HCT116 (cell line): ENCODE data around the gene HHATL. TPM values are rescaled to one million over a fixed set of nuclear protein-coding genes. Genes with fewer than 3 reads are reported as not detected.

ENCODE experiments used
- ATAC-seq: fragments of 200-7000 bp; cut with Tn5 transposase; 2 replicates; pipeline ENCODE4 v1.9.1; 2020; ENCODE audit warnings: mild to moderate bottlenecking, moderate library complexity
- BruUV-seq: library from RNA; stranded (reverse); fragments of 400-500 nt; replicated peaks from 2 replicates; lab custom pipeline; 2021; lab: Mats Ljungman, UMichigan
- CTCF ChIA-PET: fragments of 300-600 bp; sonication (Branson Sonifier 250); formaldehyde crosslinking; loops from one replicate; lab custom pipeline; 2021; ENCODE audit warnings: antibody characterized with exemption; lab: Charles Lee
- POLR2A ChIA-PET: fragments of 300-600, 350-600 bp; sonication (Branson Sonifier 250); formaldehyde crosslinking; loops from one replicate; lab custom pipeline; 2021; ENCODE audit warnings: antibody characterized with exemption; lab: Charles Lee
- RAD21 ChIA-PET, 2 experiments: fragments of 300-600 bp; sonication (Branson Sonifier 250); formaldehyde crosslinking; loops; one replicate each; lab custom pipeline; 2023; ENCODE audit warnings: low total read pairs in 2 of 2; ENCODE audit not compliant: uncharacterized antibody in 2 of 2, unreplicated experiment in 2 of 2, low non-redundant PET in 1 of 2; lab: Charles Lee
- DNase-seq: peaks from one replicate; pipeline ENCODE4 v3.0.0-alpha.2; 2010; ENCODE audit warnings: low read depth, low spot score
- H2AFZ ChIP-seq: fragments of 200-600 bp; shearing (Covaris generic), sonication (generic); 2 replicates; pipeline ENCODE4 v1.6.1; 2017; ENCODE audit warnings: low read depth, mixed run types, mixed read lengths, antibody characterized with exemption, low read length; ENCODE audit not compliant: poor library complexity, severe bottlenecking
- H3K27ac ChIP-seq: 2 replicates; pipeline ENCODE4 v1.5.1; 2012; ENCODE audit warnings: low read depth, low read length
- H3K27me3 ChIP-seq: fragments of 200-600 bp; sonication (generic); 2 replicates; pipeline ENCODE4 v1.6.1; 2016; ENCODE audit warnings: mixed run types, low read length, mixed read lengths; ENCODE audit not compliant: insufficient read depth
- H3K36me3 ChIP-seq, 2 experiments: fragments of 200-500 bp in 1 of 2; fragments of 200-600 bp in 1 of 2; sonication (Bioruptor generic) in 1 of 2; sonication (generic) in 1 of 2; 2 replicates each; pipeline versions ENCODE4 v1.5.1 to v1.6.1; 2014 to 2016; ENCODE audit warnings: low read length in 2 of 2, inconsistent platforms in 1 of 2, mixed read lengths in 1 of 2, mixed run types in 1 of 2; ENCODE audit not compliant: insufficient read depth in 2 of 2, control insufficient read depth in 1 of 2
- H3K4me1 ChIP-seq, 2 experiments: fragments of 200-600 bp in 1 of 2; sonication (generic) in 1 of 2; 2 replicates each; pipeline versions ENCODE4 v1.5.1 to v1.6.1; 2012 to 2017; ENCODE audit warnings: low read length in 2 of 2, inconsistent platforms in 1 of 2, mild to moderate bottlenecking in 1 of 2, mixed read lengths in 1 of 2, mixed run types in 1 of 2, moderate library complexity in 1 of 2; ENCODE audit not compliant: insufficient read depth in 2 of 2, control insufficient read depth in 1 of 2
- H3K4me2 ChIP-seq: fragments of 200-600 bp; sonication (generic); 2 replicates; pipeline ENCODE4 v1.6.1; 2017; ENCODE audit warnings: mixed run types, low read length, mixed read lengths
- H3K4me3 ChIP-seq, 2 experiments: fragments of 200-600 bp in 1 of 2; sonication (generic) in 1 of 2; replicated peaks in 1 of 2; 2 replicates each; pipeline ENCODE4 v1.5.1; 2011 to 2016; ENCODE audit warnings: low read length in 2 of 2, control low read depth in 1 of 2, low read depth in 1 of 2, mild to moderate bottlenecking in 1 of 2, mixed read lengths in 1 of 2, mixed run types in 1 of 2
- H3K79me2 ChIP-seq: fragments of 200-600 bp; sonication (generic); 2 replicates; pipeline ENCODE4 v1.6.1; 2017; ENCODE audit warnings: mild to moderate bottlenecking, mixed run types, low read length, moderate library complexity, mixed read lengths; ENCODE audit not compliant: insufficient read depth
- H3K9ac ChIP-seq: fragments of 200-600 bp; sonication (generic); 2 replicates; pipeline ENCODE4 v1.6.1; 2016; ENCODE audit warnings: low read length, mixed read lengths
- H3K9me2 ChIP-seq: fragments of 200-600 bp; sonication (generic), shearing (Covaris generic); 2 replicates; pipeline ENCODE4 v1.6.1; 2017; ENCODE audit warnings: mixed run types, mild to moderate bottlenecking, moderate library complexity; ENCODE audit not compliant: insufficient read depth
- H3K9me3 ChIP-seq, 2 experiments: fragments of 200-500 bp in 1 of 2; fragments of 200-600 bp in 1 of 2; sonication (Bioruptor generic) in 1 of 2; sonication (generic) in 1 of 2; 2 replicates each; pipeline ENCODE4 v1.6.1; 2014 to 2017; ENCODE audit warnings: low read length in 2 of 2, mixed read lengths in 2 of 2, inconsistent platforms in 1 of 2, low read depth in 1 of 2, mild to moderate bottlenecking in 1 of 2, mixed run types in 1 of 2, moderate library complexity in 1 of 2; ENCODE audit not compliant: control insufficient read depth in 1 of 2, insufficient read depth in 1 of 2
- H4K20me1 ChIP-seq: fragments of 200-600 bp; sonication (generic), shearing (Covaris generic); 2 replicates; pipeline ENCODE4 v1.6.1; 2017; ENCODE audit warnings: mixed run types, mild to moderate bottlenecking, moderate library complexity; ENCODE audit not compliant: insufficient read depth
- CBX3 ChIP-seq: IDR thresholded peaks from 2 replicates; pipeline ENCODE4 v1.6.1; 2012; ENCODE audit warnings: low read depth
- RAD21 ChIP-seq: IDR thresholded peaks from 2 replicates; pipeline ENCODE4 v1.6.1; 2012; ENCODE audit warnings: low read depth, mild to moderate bottlenecking
- intact Hi-C: fragments of 100-400 bp; cut with micrococcal nuclease; formaldehyde crosslinking; loops from 2 replicates; pipeline ENCODE4 v1.10.0; 2022
- total RNA-seq: library from RNA; stranded (reverse); gene quantifications from one replicate; pipeline ENCODE4 v1.2.1, GENCODE V29; 2021; ENCODE audit not compliant: unreplicated experiment
- TF ChIP-seq, protein P1 (sequence below), 3 experiments: fragments of 200-600 bp in 1 of 3; sonication (generic) in 1 of 3; IDR thresholded peaks in 2 of 3; conservative IDR thresholded peaks in 1 of 3; 2 replicates each; pipeline ENCODE4 v1.5.1; 2012 to 2017; ENCODE audit warnings: low read depth in 2 of 3, low read length in 2 of 3, antibody characterized with exemption in 1 of 3, borderline replicate concordance in 1 of 3, control low read depth in 1 of 3, mild to moderate bottlenecking in 1 of 3, mixed read lengths in 1 of 3, mixed run types in 1 of 3, moderate library complexity in 1 of 3; ENCODE audit not compliant: insufficient read depth in 1 of 3
- TF ChIP-seq, protein P2 (sequence below): IDR thresholded peaks from 2 replicates; pipeline ENCODE4 v1.6.1; 2012
- TF ChIP-seq, protein P3 (sequence below): IDR thresholded peaks from 2 replicates; pipeline ENCODE4 v1.6.1; 2012; ENCODE audit warnings: low read depth

The HHATL gene
- total RNA-seq, 1 experiment from 2014 or later = 0.52 TPM

DNA sequence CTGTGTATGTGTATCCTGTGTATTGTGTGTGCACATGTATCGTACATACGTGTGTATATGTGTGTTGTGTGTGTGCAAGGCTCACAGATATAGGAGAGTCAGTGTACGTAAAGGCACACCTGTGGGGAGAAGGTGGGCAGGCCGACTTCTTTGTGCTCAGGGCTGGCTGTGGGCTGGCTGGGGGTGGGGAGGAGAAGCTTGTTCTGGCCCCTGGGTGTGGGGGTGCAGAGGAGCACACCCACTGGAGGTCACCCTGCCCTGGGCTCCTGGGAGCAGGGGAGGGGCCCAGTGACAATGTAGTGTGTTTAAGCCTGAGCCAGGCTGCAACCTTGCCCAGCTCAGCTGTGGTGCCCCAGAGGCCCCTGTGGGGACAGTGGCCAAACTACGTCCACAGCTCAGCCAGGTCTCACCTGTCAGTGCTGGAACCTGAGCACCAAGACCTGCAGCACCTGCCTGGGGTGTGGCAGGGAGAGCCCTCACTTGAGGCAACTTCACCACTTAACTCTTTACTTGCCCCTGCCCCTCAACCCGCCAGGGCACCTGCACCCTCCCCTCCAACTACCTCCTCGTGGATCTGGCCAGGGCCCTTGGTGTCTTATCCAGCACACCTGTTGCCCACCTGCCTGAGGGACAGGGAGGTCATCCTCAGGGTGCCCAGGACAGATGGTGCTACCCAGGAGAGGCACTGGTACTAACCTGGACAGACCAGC, 2.6 kb upstream of the HHATL start:
- Histone ChIP-seq H3K27ac (no peak overlapping the region), H3K9me2 (no peaks in the 10 kb centered on the region), H3K4me2 (no peak overlapping the region), H2AFZ (no peak overlapping the region), H3K9ac (no peak overlapping the region), H3K4me1 (no peaks in the 10 kb centered on the region), H4K20me1 (no peaks in the 10 kb centered on the region), H3K9me3 (no peaks in the 10 kb centered on the region), H3K27me3 (no peaks in the 10 kb centered on the region), H3K36me3 (no peaks in the 10 kb centered on the region), H3K79me2 (no peaks in the 10 kb centered on the region), H3K4me3 (no peak overlapping the region)
- no peak for DNase-seq
- RAD21 ChIA-PET = no interaction called here
- ATAC-seq = no peak
- no TSS peak for BruUV-seq
- POLR2A ChIA-PET = no interaction called here
- CTCF ChIA-PET = no interaction called here
- TF ChIP-seq CBX3 (no peak), RAD21 (no peak)
- TF ChIP-seq, protein P1, sequence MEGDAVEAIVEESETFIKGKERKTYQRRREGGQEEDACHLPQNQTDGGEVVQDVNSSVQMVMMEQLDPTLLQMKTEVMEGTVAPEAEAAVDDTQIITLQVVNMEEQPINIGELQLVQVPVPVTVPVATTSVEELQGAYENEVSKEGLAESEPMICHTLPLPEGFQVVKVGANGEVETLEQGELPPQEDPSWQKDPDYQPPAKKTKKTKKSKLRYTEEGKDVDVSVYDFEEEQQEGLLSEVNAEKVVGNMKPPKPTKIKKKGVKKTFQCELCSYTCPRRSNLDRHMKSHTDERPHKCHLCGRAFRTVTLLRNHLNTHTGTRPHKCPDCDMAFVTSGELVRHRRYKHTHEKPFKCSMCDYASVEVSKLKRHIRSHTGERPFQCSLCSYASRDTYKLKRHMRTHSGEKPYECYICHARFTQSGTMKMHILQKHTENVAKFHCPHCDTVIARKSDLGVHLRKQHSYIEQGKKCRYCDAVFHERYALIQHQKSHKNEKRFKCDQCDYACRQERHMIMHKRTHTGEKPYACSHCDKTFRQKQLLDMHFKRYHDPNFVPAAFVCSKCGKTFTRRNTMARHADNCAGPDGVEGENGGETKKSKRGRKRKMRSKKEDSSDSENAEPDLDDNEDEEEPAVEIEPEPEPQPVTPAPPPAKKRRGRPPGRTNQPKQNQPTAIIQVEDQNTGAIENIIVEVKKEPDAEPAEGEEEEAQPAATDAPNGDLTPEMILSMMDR (IDR thresholded peaks at IDR 0.05 in 2 of 3, conservative IDR thresholded peaks at IDR 0.05 in 1 of 3; ENCODE audit: borderline replicate concordance in 1 of 3, insufficient read depth in 1 of 3, low read depth in 2 of 3, low read length in 2 of 3) = no peak
- TF ChIP-seq, protein P2, sequence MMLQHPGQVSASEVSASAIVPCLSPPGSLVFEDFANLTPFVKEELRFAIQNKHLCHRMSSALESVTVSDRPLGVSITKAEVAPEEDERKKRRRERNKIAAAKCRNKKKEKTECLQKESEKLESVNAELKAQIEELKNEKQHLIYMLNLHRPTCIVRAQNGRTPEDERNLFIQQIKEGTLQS = no peak
- TF ChIP-seq, protein P3, sequence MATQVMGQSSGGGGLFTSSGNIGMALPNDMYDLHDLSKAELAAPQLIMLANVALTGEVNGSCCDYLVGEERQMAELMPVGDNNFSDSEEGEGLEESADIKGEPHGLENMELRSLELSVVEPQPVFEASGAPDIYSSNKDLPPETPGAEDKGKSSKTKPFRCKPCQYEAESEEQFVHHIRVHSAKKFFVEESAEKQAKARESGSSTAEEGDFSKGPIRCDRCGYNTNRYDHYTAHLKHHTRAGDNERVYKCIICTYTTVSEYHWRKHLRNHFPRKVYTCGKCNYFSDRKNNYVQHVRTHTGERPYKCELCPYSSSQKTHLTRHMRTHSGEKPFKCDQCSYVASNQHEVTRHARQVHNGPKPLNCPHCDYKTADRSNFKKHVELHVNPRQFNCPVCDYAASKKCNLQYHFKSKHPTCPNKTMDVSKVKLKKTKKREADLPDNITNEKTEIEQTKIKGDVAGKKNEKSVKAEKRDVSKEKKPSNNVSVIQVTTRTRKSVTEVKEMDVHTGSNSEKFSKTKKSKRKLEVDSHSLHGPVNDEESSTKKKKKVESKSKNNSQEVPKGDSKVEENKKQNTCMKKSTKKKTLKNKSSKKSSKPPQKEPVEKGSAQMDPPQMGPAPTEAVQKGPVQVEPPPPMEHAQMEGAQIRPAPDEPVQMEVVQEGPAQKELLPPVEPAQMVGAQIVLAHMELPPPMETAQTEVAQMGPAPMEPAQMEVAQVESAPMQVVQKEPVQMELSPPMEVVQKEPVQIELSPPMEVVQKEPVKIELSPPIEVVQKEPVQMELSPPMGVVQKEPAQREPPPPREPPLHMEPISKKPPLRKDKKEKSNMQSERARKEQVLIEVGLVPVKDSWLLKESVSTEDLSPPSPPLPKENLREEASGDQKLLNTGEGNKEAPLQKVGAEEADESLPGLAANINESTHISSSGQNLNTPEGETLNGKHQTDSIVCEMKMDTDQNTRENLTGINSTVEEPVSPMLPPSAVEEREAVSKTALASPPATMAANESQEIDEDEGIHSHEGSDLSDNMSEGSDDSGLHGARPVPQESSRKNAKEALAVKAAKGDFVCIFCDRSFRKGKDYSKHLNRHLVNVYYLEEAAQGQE = no peak
- intact Hi-C loops = no loop called here
